Measurements from ENCODE around the gene CD6.

- TF ChIP-seq CTCF (optimal IDR thresholded peaks at IDR 0.05 in 1 of 3, IDR thresholded peaks at IDR 0.05 in 1 of 3, conservative IDR thresholded peaks at IDR 0.05 in 1 of 3; ENCODE audit: extremely low read depth in 1 of 3, insufficient read depth in 2 of 3, low read length in 3 of 3) (no peak), EZH2 (IDR thresholded peaks at IDR 0.05; ENCODE audit: low read length) (no peak)
Measured at GRCh38 chr11:60992842-60993409, 21.4 kb downstream of the CD6 start.

Measured in keratinocyte (primary cell).